HG02588 (cell line): ENCODE results near the gene PGK1.
"Not testable (repeated sequence)": the region's sequence is repeated elsewhere in the genome, so short reads cannot be mapped to it uniquely, and the experiment has no call there.

Source experiments
- ATAC-seq: cut with Tn5 transposase; IDR thresholded peaks from one replicate; pipeline ENCODE4 v1.9.1; 2021; ENCODE audit warnings: mild to moderate bottlenecking, moderate library complexity; ENCODE audit not compliant: unreplicated experiment

Gene PGK1

GRCh38 chrX:78103623-78104446 is at the start of gene PGK1:
Gene PGK1 (plus strand): TSS chrX:78104248. CDS start chrX:78104341, 93 bp downstream.
- peak; percentile 96 for ATAC-seq

- ATAC-seq = no peak
These were observed 40.4 kb upstream of the PGK1 start for GRCh38 chrX:78063687-78064086.

GRCh38 chrX:78064152-78064551 is 39.9 kb upstream of the PGK1 start:
- no peak for ATAC-seq

- ATAC-seq = peak; percentile 78
These were observed 39.1 kb upstream of the PGK1 start for GRCh38 chrX:78064698-78065601.

- no peak for ATAC-seq
These were observed 37.9 kb upstream of the PGK1 start for GRCh38 chrX:78066110-78066509.

GRCh38 chrX:78071331-78071730 is 32.7 kb upstream of the PGK1 start:
- no peak for ATAC-seq

GRCh38 chrX:78073147-78074077 is 30.6 kb upstream of the PGK1 start:
- not testable (repeated sequence) for ATAC-seq

- ATAC-seq = peak; percentile 57
These were observed 30.0 kb upstream of the PGK1 start for GRCh38 chrX:78074088-78074487.

GRCh38 chrX:78075787-78076389 is 28.2 kb upstream of the PGK1 start:
- no peak for ATAC-seq

- not testable (repeated sequence) for ATAC-seq
These were observed 22.6 kb upstream of the PGK1 start for GRCh38 chrX:78081413-78081812.

GRCh38 chrX:78092296-78092695 is 11.8 kb upstream of the PGK1 start:
- no peak for ATAC-seq

- ATAC-seq = no peak
These were observed 5.9 kb upstream of the PGK1 start for GRCh38 chrX:78098108-78098507.

- ATAC-seq = no peak
These were observed 2.0 kb upstream of the PGK1 start for GRCh38 chrX:78102091-78102490.

GRCh38 chrX:78103001-78103622 is 936 bp upstream of the PGK1 start:
- no peak for ATAC-seq

GRCh38 chrX:78104447-78105176 is 564 bp downstream of the PGK1 start:
- ATAC-seq = no peak

- no peak for ATAC-seq
These were observed 2.0 kb downstream of the PGK1 start for GRCh38 chrX:78105944-78106650.

- no peak for ATAC-seq
These were observed 2.6 kb downstream of the PGK1 start for GRCh38 chrX:78106651-78106986.

- no peak for ATAC-seq
These were observed 5.4 kb downstream of the PGK1 start for GRCh38 chrX:78109458-78109857.
